HG02571 (cell line): Measurements from ENCODE around the gene CEP41.
A peak's percentile ranks its signal among the peaks of the same experiment; 100 is the strongest.

Experiments
- ATAC-seq: cut with Tn5 transposase; IDR thresholded peaks from one replicate; pipeline ENCODE4 v1.9.1; 2021; ENCODE audit warnings: mild to moderate bottlenecking, moderate library complexity; ENCODE audit not compliant: unreplicated experiment

Gene CEP41

GRCh38 chr7:130372402-130373165 is 68.2 kb downstream of the CEP41 start:
- no peak for ATAC-seq

GRCh38 chr7:130371046-130371445 is 69.8 kb downstream of the CEP41 start:
- no peak for ATAC-seq

GRCh38 chr7:130369831-130370550 is 70.8 kb downstream of the CEP41 start:
- ATAC-seq: no peak

- no peak for ATAC-seq
These were observed 71.6 kb downstream of the CEP41 start for GRCh38 chr7:130369110-130369711.

- no peak for ATAC-seq
These were observed 72.7 kb downstream of the CEP41 start for GRCh38 chr7:130367836-130368746.

- no peak for ATAC-seq
These were observed 73.6 kb downstream of the CEP41 start for GRCh38 chr7:130367088-130367755.

GRCh38 chr7:130366564-130366963 is 74.3 kb downstream of the CEP41 start:
- ATAC-seq: no peak

- ATAC-seq: no peak
These were observed 75.0 kb downstream of the CEP41 start for GRCh38 chr7:130365511-130366441.

GRCh38 chr7:130365088-130365487 is 75.7 kb downstream of the CEP41 start:
- no peak for ATAC-seq

- no peak for ATAC-seq
These were observed 76.4 kb downstream of the CEP41 start for GRCh38 chr7:130364451-130364850.

GRCh38 chr7:130363026-130363847 is 77.6 kb downstream of the CEP41 start:
- ATAC-seq: peak; percentile 40

- no peak for ATAC-seq
These were observed 78.5 kb downstream of the CEP41 start for GRCh38 chr7:130362251-130362816.

GRCh38 chr7:130361681-130362080 is 79.1 kb downstream of the CEP41 start:
- no peak for ATAC-seq

GRCh38 chr7:130360518-130360917 is 80.3 kb downstream of the CEP41 start:
- ATAC-seq: no peak

GRCh38 chr7:130359276-130359857 is 81.4 kb downstream of the CEP41 start:
- no peak for ATAC-seq

- no peak for ATAC-seq
These were observed 82.3 kb downstream of the CEP41 start for GRCh38 chr7:130358471-130358870.

- no peak for ATAC-seq
These were observed 83.8 kb downstream of the CEP41 start for GRCh38 chr7:130356876-130357611.
